ENCODE results near the gene COMMD4.
"Not testable (repeated sequence)": the region's sequence is repeated elsewhere in the genome, so short reads cannot be mapped to it uniquely, and the experiment has no call there.

Gene COMMD4

GRCh38 chr15:75314552-75315290 lies 21.1 kb upstream of the COMMD4 start:
- in situ Hi-C loops (cut with MboI; ENCODE audit: low sequenced_read_pairs) = loop anchor here (5.0 to 25.0 kb wide), 2 partner anchors 82 to 502 kb away; partner anchors contain the start of gene LMAN1L
- DNase-seq (ENCODE audit: low spot score in 2 of 2) = peak in 1 of 2 experiments; percentile 7
- Histone ChIP-seq H3K4me1 (no peaks in the 10 kb centered on the region), H3K36me3 (replicated peaks) (no peaks in the 10 kb centered on the region), H3K9me3 (no peaks in the 10 kb centered on the region), H3K4me3 (no peak overlapping the region), H3K27me3 (ENCODE audit: low read depth) (peaks cover 13% of the 10 kb centered on the region)

- peak in 1 of 2 experiments; percentile 1 for DNase-seq (ENCODE audit: low spot score in 2 of 2)
- in situ Hi-C loops (cut with MboI; ENCODE audit: low sequenced_read_pairs) = loop anchor here (5.0 to 25.0 kb wide), 2 partner anchors 87 to 507 kb away; partner anchors contain the start of gene LMAN1L
These were observed 16.5 kb upstream of the COMMD4 start for GRCh38 chr15:75319231-75319897.

DNA sequence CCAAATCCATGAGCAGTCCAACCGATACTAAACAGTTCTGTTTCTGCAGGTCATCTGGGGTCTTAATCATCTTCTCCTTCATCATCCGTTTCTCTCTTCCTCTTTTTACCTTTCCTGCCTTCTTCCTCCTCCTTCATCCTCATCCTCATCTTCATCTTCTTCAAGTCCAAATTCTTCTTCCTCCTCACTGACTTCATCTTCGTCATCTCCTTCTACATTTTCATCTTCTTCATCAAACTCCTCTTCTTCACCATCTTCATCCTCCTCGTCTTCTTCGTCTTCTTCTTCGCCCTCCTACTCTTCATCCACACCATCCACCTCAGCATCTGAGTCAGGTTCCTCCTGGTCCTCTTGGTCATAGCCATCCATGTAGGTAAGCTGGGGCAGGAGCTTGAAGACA lies 14.2 kb upstream of the COMMD4 start:
- H3K27me3 ChIP-seq (ENCODE audit: low read depth) = 0 out of 2 replicates have a peak, but pooled peaks cover 2% of the 10 kb centered on the region
- in situ Hi-C loops (cut with MboI; ENCODE audit: low sequenced_read_pairs) = loop anchor here (25.0 kb wide), 1 partner anchor 509 kb away; the partner anchor contains the start of gene LMAN1L

More at GRCh38 chr15:75319231-75319897, 16.5 kb upstream of the COMMD4 start:
- H3K27me3 ChIP-seq (ENCODE audit: low read depth); H3K4me1 ChIP-seq; H3K9me3 ChIP-seq; H3K4me3 ChIP-seq; H3K36me3 ChIP-seq (replicated peaks): not testable (repeated sequence)

DNA sequence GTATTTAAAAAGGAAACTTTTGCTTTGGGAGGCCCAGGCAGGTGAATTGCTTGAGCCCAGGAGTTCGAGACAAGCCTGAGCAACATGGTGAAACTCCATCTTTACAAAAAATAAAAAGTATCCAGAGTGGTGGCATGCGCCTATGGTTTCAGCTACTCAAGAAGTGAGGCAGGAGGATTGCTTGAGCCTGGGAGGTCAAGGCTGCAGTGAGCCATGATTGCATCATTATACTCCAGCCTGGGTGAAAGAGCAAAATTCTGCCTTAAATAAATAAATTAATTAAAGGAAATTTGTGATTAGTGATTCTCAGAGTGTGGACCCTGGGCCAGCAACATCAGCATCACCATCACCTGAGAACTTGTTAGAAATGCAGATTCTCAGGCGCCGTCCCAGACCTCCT lies 9.9 kb upstream of the COMMD4 start:
- no peak for DNase-seq (ENCODE audit: low spot score in 2 of 2)
- Histone ChIP-seq H3K4me3 (no peak overlapping the region), H3K4me1 (no peaks in the 10 kb centered on the region), H3K27me3 (ENCODE audit: low read depth) (0 out of 2 replicates have a peak, but pooled peaks cover 2% of the 10 kb centered on the region), H3K9me3 (peaks cover 2% of the 10 kb centered on the region; the same call in 1 of the 2 replicates), H3K36me3 (replicated peaks) (no peaks in the 10 kb centered on the region)
- in situ Hi-C loops (cut with MboI; ENCODE audit: low sequenced_read_pairs) = no loop called here

More for the DNA sequence above, 14.2 kb upstream of the COMMD4 start:
- DNase-seq (ENCODE audit: low spot score in 2 of 2) = no peak
- H3K36me3 ChIP-seq (replicated peaks) = no peaks in the 10 kb centered on the region
- no peaks in the 10 kb centered on the region for H3K4me1 ChIP-seq
- no peak overlapping the region for H3K4me3 ChIP-seq
- H3K9me3 ChIP-seq = peaks cover 2% of the 10 kb centered on the region; the same call in 1 of the 2 replicates

DNA sequence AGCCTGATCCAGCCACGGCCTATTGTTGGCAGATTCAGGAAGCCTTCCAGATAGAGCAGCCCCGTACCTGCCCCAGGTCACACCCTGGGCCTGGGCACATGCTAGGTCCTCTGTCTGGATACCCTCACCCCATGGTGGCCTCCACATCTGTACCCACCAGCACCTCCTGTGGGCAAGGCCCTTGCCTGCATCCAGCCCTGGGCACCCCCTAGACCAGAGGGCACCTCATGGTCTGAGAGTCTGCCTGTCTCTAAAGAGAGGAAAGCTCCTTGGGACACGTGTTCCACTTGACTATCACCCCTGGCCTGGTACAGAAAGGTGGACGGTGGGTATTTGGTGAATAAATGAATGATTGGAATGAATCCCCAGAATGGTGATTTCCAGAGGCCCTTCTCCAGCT lies 8.9 kb upstream of the COMMD4 start:
- Histone ChIP-seq H3K4me3 (no peak overlapping the region), H3K36me3 (replicated peaks) (no peaks in the 10 kb centered on the region), H3K4me1 (no peaks in the 10 kb centered on the region), H3K27me3 (ENCODE audit: low read depth) (0 out of 2 replicates have a peak, but pooled peaks cover 2% of the 10 kb centered on the region), H3K9me3 (no peaks in the 10 kb centered on the region)
- DNase-seq (ENCODE audit: low spot score in 2 of 2) = no peak
- in situ Hi-C loops (cut with MboI; ENCODE audit: low sequenced_read_pairs) = no loop called here

DNA sequence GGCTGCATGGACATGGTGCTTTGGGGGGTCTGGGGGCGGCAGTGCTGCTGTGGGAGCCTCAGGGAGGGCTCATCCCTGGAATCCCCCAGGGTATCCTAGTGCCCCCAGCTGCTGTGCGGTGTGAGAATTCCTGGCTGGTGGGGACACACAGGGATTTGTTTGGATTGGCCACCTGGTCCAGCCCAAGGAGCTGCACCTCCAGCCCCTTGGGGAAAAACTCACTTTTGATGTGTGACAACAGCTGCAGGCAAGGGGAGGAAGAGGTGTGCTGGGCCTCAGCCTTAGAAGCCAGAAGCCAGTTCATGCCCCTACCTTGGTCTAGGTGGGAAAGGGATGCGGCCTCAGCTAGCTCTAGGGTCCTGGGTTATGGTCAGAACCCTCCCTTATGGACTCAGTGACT lies 8.4 kb upstream of the COMMD4 start:
- in situ Hi-C loops (cut with MboI; ENCODE audit: low sequenced_read_pairs) = no loop called here
- Histone ChIP-seq H3K9me3 (no peaks in the 10 kb centered on the region), H3K36me3 (replicated peaks) (no peaks in the 10 kb centered on the region), H3K4me3 (no peak overlapping the region), H3K4me1 (no peaks in the 10 kb centered on the region), H3K27me3 (ENCODE audit: low read depth) (no peaks in the 10 kb centered on the region)
- DNase-seq (ENCODE audit: low spot score in 2 of 2) = no peak

DNA sequence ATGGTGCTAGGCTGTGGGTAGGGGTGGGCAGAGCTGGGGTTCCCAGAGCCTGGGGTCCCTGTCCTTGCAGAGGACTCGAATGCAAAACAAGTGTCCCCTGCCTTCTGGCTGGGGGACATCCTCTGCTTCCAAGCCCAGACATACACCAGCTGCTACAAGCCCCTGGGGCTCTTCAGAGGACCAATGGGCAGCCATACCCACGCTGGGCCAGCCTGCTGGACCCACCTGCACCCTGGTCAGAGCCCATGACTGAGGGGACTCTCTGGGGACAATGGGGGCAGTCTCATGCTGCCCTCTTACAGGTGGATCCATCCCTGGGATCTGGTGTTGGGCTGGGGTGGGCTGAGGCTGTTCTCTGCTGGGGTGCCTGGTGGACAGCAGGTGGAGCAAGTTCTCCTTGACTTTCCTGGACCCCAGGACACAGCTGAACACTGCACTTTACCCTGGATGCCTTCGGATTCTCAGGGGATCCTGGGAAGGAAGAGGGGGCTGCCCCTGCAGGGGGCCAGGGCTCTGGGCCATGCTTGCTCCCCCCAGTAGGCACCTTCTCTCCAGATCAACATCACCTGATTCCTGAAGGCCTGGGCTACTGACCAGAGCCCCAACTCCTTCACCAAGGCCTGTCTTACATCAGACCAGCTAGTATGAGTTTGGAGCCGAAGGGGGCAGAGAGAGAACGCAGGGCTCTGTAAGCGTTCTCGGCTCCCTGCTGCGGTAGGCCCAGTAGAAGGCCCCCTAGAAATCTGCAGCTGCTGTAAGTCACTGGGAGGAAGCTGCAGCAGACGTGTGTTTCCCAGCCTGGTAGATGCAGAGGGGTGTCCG lies 7.2 kb upstream of the COMMD4 start:
- Histone ChIP-seq H3K4me1 (no peaks in the 10 kb centered on the region), H3K27me3 (ENCODE audit: low read depth) (no peaks in the 10 kb centered on the region), H3K4me3 (no peak overlapping the region), H3K9me3 (no peaks in the 10 kb centered on the region), H3K36me3 (replicated peaks) (no peaks in the 10 kb centered on the region)
- no peak for DNase-seq (ENCODE audit: low spot score in 2 of 2)
- in situ Hi-C loops (cut with MboI; ENCODE audit: low sequenced_read_pairs) = no loop called here

DNA sequence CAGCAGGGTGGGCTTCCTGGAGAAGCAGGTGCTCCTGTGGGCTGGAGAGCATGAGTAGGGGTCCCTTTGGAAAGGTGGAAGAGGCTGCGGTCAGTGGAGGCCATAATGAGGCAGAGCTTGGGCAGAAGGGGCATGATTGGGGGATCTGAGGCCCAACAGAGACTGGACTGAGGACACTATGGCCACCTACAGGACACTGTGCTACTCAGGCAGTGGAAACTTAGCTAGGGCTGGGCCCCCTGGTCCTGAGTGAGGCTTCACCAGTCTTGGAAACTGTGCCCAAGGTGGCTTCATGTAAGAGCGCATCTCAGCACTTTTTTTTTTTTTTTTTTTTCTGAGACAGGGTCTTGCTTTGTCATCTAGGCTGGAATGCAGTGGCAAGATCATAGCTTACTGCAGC lies 6.3 kb upstream of the COMMD4 start:
- in situ Hi-C loops (cut with MboI; ENCODE audit: low sequenced_read_pairs) = no loop called here
- Histone ChIP-seq H3K36me3 (replicated peaks) (no peaks in the 10 kb centered on the region), H3K9me3 (no peaks in the 10 kb centered on the region), H3K4me3 (no peak overlapping the region), H3K27me3 (ENCODE audit: low read depth) (no peaks in the 10 kb centered on the region), H3K4me1 (no peaks in the 10 kb centered on the region)
- DNase-seq (ENCODE audit: low spot score in 2 of 2) = no peak

DNA sequence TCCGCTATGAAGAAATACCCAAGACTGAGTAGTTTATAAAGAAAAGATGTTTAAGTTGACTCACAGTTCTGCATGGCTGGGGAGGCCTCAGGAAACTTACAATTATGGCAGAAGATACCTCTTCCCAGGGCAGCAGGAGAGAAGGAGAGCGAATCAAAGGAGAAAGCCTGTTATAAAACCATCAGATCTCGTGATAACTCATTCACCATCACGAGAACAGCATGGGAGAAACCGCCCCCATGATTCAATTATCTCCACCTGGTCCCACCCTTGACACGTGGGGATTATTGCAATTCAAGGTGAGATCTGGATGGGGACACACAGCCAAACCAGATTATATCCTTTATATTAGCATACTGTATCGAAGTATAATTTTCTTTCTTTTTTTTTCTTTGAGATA lies 3.8 kb upstream of the COMMD4 start:
- H3K9me3 ChIP-seq; H3K27me3 ChIP-seq (ENCODE audit: low read depth); H3K4me3 ChIP-seq; in situ Hi-C loops (cut with MboI; ENCODE audit: low sequenced_read_pairs); H3K36me3 ChIP-seq (replicated peaks); DNase-seq (ENCODE audit: low spot score in 2 of 2): not testable (repeated sequence)
- H3K4me1 ChIP-seq = peaks cover 13% of the 10 kb centered on the region

- H3K27me3 ChIP-seq (ENCODE audit: low read depth); H3K4me3 ChIP-seq; DNase-seq (ENCODE audit: low spot score in 2 of 2); H3K9me3 ChIP-seq; H3K36me3 ChIP-seq (replicated peaks); in situ Hi-C loops (cut with MboI; ENCODE audit: low sequenced_read_pairs): not testable (repeated sequence)
- peaks cover 13% of the 10 kb centered on the region for H3K4me1 ChIP-seq
These were observed 2.0 kb upstream of the COMMD4 start for GRCh38 chr15:75333654-75334419.

- peaks cover 19% of the 10 kb centered on the region for H3K36me3 ChIP-seq (replicated peaks)
- no peaks in the 10 kb centered on the region for H3K27me3 ChIP-seq (ENCODE audit: low read depth)
- in situ Hi-C loops (cut with MboI; ENCODE audit: low sequenced_read_pairs) = no loop called here
- no peak for DNase-seq (ENCODE audit: low spot score in 2 of 2)
- H3K9me3 ChIP-seq = no peaks in the 10 kb centered on the region
- H3K4me1 ChIP-seq = peaks cover 13% of the 10 kb centered on the region
- peak overlapping the region; percentile 78 for H3K4me3 ChIP-seq
These were observed 554 bp upstream of the COMMD4 start for GRCh38 chr15:75335313-75335704.

DNA sequence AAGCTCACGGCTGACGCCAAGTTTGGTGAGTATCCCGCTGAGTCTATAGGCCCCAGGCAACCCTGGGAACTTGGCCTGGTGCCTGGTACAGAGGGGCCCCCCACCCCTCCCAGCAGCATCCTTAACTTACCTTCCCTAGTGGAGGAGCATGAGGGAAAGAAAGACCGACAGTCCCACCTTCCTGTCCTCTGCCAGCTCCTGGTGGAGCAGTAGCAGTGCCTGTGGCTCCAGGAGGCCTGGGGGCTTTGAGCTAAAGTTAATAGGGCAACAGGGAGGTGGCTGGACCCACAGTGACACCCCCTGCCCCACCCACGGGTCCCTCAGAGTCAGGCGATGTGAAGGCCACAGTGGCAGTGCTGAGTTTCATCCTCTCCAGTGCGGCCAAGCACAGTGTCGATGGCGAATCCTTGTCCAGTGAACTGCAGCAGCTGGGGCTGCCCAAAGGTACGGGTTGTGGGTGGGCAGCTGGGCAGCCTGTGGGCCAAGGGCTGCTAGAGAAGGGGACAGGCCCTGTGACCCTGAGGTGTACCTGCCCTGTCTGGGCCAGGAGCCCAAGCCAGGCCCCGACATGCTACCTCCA lies 2.9 kb downstream of the COMMD4 start:
- peaks cover 28% of the 10 kb centered on the region for H3K36me3 ChIP-seq (replicated peaks)
- no peak for DNase-seq (ENCODE audit: low spot score in 2 of 2)
- H3K9me3 ChIP-seq = no peaks in the 10 kb centered on the region
- H3K27me3 ChIP-seq (ENCODE audit: low read depth) = no peaks in the 10 kb centered on the region
- H3K4me3 ChIP-seq = no peak overlapping the region
- peaks cover 13% of the 10 kb centered on the region for H3K4me1 ChIP-seq
- in situ Hi-C loops (cut with MboI; ENCODE audit: low sequenced_read_pairs) = no loop called here

Measured in HAP-1 (cell line).